ENCODE results near the gene ZSWIM7. TPM values are rescaled to one million over a fixed set of nuclear protein-coding genes. Genes with fewer than 3 reads are reported as not detected.

The ZSWIM7 gene, protein sequence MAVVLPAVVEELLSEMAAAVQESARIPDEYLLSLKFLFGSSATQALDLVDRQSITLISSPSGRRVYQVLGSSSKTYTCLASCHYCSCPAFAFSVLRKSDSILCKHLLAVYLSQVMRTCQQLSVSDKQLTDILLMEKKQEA
- total RNA-seq (2014; rRNA removed; shearing (Covaris generic)) = 33.6 and 42.1 TPM in 2 replicates

DNA sequence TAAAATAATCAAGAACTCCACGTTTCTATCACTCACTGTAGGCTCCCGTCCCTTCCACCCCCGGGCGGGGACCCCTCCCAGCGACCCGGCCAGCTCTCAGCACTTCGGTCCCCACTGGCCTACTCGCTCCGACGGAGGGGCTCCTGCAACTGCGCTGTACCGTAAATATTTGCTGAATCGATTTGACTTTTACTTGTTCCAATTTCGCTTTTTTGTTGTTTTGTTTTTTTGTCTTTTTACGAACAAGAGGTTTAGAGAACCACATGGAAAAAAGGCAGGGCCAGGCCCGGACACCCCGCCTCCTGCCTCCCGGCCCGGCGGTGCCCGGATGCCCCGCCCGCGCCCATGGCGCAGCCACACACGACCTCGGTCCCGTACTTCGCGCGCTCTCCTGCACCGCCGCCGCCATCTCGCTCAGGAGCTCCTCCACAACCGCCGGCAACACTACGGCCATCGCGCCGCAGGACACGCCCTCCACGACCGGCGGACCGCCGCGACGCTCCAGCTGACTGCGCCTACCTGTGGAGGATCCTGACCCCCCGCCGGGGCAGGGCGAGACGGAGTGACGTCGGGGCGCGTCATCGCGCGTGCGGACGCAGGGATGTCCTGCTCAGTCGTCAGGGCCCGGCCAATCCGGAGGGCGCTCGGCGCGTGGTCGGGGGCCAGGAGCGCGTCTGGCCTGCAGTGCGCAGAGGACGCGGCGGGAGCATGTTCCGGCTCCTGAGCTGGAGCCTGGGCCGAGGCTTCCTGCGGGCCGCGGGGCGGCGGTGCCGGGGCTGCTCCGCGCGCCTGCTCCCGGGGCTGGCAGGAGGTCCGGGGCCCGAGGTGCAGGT lies at the start of gene ZSWIM7, which contains the start of gene TTC19:
ZSWIM7 (minus strand) TSS at position 564 of the 833 bp plus-strand sequence; CDS start at position 454, 110 bp downstream.
TTC19 (plus strand) TSS at position 684 of the 833 bp plus-strand sequence; CDS start at position 709, 25 bp downstream.
- peak; percentile 89 for DNase-seq (ENCODE audit: low spot score)

DNA sequence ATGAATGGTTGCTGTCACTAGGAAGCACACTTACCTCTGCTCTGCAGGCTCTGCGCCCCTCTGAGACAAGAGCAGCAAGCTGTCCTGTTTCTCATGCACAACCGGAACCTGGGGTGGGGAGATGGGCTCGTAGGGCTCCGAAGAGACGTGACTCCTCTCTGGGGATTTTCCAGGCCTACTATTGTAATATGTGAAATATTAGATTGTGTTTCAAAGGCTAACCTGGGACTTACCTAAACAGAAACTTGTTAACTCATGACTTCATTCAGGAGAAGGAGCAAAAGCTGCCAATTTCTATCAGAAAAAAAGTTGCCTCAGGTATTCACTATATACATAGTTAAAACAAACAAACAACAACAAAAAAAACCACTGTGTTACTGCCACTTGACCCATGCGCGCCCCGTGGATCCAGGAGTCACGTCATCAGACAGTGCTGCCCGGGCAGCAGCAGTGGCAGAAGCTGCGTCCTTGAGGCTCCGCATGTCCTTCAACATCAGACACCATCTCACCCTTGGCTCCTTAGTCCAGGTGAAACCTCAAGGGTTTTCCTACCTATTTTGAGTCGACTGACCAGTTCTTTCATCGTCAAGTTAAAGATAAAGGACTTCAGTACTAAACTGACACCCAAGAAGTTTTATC lies 49.4 kb upstream of the ZSWIM7 start:
- DNase-seq (ENCODE audit: low spot score) = no peak

DNA sequence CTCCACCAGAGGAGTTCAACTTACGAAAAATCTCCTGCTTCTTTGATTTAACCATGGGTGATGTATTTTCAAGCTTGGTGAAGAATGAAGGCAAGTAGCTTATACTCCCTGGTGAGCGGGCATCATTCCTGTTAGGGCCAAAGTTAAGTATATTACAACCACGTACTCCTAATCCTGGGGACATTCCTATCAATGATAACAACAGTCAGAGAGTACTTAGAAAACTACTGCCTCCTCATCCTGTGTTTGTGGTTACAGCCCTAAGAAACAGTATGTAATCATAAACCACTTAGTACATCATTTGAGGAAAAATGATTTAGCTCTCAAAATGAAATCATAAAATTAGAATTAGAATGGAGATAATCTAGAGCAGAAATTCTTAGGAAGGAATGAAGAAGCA lies 47.5 kb upstream of the ZSWIM7 start:
- no peak for DNase-seq (ENCODE audit: low spot score)

DNA sequence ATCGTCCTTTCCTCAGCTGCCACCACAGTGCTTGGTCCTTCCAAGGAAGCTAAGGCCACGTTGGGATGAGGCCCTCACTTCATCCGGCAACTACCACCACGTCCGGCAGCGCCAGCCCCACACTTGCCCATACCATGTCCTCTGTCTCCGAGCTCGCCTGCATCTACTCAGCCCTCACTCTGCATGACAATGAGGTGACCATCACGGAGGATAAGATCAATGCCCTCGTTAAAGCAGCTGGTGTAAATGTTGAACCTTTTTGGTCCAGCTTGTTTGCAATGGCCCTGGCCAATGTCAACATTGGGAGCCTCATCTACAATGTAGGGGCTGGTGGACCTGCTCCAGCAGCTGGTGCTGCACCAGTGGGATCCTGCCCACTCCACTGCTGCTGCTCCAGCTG lies 45.0 kb upstream of the ZSWIM7 start:
- no peak for DNase-seq (ENCODE audit: low spot score)

DNA sequence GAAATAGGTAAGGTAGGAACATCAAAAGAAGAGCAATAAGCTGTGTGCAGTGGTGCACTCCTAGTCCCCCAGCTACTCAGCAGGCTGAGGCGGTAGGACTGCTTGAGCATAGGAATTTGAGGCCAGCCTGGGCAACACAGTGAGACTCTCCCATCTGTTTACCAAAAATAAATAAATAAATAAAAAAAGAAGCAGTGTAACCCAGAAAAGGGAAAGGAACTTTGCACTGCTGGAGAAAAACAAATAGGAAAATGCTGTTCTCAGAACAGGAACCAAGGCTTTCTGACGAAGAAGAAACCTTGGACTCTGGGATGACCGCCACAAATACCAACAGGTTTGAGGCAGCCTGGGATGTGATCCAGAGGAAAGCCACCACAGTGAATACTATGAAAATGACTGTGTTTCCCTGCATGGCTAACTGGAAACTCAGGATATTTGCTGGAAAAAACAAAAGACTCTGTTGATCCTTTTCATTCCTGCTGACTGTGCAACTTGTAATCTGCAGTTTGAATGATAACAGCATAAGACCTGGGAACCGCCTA lies 41.3 kb upstream of the ZSWIM7 start:
- DNase-seq (ENCODE audit: low spot score) = peak; percentile 11

DNA sequence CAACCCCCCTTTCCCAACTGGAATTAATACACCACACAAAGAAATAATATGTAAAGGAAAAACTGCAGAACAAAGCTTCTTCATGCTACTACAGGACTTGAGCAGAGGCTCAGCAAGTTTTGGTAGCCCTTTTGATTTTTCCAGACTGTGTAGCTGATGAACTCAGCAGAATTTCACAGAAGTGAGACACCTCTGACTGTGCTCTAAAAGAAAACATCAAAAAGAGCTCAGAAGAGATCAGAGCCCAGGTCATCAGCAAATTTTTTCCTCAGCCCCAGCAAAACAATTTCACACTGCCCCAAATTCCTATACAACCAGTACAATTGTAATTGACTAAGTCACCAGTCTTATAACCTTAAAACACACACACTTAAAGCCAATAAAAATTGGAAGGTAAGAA lies 38.1 kb upstream of the ZSWIM7 start:
- no peak for DNase-seq (ENCODE audit: low spot score)

DNA sequence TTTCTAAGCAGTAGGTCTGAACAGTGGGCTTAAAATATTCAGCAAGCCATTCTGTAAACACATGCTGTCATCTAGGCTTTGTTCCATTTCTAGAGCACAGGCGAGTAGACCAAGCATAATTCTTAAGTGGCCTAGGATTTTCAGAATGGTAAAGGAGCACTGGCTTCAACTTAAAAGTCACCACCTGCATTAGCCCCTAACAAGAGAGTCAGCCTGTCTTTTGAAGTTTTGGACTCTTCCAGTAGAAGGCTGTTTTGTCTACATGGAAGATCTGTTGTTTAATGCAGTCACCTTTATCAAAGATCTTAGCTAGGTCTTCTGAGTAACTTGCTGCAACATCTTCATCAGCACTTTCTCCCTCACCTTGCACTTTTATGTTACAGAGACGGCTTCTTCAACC lies 36.8 kb upstream of the ZSWIM7 start:
- DNase-seq (ENCODE audit: low spot score) = no peak

DNA sequence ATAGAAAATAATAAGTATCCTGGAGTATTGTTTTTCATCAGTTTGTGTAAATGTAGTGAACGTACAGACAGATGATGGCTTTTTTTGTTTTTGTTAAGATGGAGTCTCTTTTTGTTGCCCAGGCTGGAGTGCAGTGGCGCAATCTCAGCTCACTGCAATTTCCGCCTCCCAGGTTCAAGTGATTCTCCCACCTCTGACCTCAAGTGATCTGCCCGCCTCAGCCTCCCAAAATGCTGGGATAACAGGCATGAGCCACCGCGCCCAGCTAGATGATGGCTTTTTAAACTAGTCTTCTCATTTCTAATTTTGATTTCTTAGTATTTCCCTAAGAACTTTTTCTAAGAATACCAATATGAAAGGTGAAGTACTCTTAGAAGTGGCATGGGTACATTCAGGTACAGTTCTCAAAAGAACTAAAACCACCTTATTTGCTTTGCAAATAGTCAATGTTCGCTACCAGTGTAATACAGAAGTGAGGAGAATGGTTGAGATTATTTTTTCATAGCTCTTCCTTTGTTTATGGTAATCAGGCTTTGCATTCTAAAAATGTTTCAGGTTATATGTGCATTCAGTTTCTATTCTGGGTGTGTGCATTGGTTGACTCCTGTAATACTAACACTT lies 34.3 kb upstream of the ZSWIM7 start:
- DNase-seq (ENCODE audit: low spot score) = no peak

DNA sequence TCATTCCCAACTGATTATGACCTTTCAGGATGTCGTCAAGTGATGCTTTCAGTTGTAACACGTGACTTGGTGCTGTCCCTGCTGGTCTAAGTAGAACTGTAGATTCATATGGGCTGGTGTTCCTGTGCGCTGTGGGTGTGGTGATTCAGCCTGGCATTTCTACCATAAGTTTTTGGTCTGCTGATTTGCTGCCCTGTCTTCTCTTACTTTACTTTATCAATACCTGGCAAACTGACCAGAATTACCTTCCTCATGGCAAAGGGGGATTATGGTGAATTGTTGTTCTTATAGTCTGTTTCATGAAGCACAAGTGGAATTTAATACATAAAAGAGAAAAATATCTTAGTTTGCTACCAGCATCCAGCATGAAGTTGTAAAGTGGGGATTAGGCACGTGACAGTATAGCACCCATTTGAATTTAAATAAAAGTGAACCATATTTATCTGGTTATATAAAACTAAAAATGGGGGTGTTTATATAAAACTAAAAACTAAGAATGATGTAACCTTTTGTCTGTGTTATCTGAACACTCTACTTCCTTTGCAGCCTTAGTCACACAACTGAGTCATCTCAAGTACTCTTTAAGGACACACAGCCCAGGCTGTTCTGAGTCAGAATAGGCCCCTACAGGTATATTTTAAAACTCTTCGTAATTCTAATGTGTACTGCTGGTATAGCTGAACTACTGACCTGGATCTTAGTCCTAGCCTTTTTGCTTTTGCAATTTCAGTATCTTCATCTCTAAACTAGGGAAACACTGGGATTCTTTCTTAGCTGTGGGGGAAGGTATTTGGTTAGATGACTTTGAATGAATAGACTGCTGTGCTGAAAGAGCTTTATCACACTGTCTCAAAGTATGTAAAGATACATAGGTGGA lies 28.4 kb upstream of the ZSWIM7 start:
- DNase-seq (ENCODE audit: low spot score) = peak; percentile 95

DNA sequence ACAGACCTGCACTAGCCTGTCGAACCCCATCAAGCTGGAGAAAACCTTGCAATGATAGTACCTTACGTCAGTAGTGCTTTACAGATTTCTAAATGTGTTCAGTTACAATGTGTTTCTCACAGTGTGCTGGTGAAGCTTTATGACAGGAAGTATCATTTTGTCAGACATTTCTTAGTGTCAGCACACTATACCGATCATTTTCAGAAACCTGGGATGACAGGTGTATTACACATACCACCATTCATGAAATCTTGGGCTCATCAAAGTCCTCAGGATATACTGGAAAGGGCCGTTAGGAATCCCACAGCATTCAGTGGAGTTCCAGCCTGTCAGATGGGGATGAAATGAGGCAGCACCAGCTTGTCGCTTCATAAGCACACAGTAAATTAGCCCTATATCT lies 27.4 kb upstream of the ZSWIM7 start:
- no peak for DNase-seq (ENCODE audit: low spot score)

DNA sequence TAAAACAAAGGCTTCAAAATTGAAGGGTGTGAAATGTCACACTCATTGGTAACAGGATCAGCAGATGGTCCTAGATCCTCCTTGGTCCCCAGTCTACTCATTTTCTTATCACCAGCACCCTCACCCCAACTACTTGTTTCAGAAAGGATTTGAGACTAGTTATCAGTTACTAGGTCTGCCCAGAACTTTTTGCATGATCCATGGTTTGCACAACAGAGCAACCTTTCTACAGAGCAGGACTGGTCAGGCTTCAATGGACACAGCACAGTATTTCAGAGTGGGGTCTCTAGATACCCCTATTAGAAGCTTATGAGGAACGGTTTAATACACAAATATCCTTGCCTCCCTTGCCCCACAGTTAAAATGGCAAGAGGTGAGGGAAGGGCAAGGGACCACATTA lies 25.7 kb upstream of the ZSWIM7 start:
- DNase-seq (ENCODE audit: low spot score) = no peak

DNA sequence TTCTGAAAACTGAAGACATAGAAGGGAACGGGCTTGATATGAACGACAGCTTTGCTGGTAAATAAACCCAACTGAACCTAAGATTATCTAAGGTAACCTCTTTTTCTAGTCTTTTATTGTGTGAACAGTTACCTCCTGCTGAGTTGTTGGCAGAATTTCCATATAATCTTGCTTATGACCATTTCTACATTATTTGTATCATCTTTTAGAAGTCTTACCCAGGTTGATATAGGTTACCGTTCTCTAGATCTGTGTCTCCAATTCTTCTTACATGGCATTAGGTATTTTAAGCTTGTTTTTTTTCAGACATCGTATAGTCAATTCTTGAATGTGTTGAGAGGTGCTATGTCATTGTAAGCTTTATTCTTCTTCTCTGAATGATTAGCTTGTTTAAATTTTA lies 24.4 kb upstream of the ZSWIM7 start:
- DNase-seq (ENCODE audit: low spot score) = no peak

DNA sequence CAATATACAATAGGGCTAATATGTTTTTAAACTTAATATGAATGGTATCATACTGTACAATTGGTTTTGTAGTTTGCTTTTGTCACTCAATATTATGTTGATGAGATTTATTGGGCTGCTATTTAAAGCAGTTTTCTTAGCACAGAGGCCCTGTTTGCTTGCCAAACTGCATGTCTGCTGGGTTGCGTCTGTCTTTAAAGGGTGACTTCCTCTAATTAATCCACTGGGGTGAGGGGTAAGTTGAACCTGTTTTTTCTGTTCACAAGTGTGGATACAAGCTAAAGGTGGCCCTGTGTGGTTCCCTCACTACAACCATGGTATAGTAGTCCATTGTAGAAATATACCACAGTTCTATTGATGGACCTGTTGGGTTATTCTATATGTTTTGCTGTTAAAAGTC lies 19.8 kb upstream of the ZSWIM7 start:
- no peak for DNase-seq (ENCODE audit: low spot score)

DNA sequence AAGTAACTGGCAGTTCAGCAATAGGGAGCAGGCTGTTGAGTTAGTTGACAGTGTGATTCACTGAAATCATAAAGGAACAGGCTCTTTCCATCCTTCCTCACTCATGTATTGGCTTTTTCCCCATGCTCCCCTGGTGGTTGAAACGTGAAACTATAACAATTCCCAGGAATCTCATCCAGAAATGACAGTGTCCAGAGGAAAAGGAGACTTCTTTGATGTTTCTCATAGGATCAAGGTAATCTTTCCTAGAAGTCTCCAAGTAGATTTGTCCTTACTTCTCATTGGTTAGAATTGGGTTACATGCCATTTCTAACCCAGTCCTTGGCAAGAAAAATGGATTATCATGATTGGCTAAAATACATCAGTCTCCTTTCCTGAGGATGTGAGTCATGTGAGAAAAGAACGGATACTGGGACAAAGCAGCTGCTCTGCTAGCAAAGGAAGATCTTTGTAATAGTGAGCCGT lies 14.5 kb upstream of the ZSWIM7 start:
- peak; percentile 92 for DNase-seq (ENCODE audit: low spot score)

DNA sequence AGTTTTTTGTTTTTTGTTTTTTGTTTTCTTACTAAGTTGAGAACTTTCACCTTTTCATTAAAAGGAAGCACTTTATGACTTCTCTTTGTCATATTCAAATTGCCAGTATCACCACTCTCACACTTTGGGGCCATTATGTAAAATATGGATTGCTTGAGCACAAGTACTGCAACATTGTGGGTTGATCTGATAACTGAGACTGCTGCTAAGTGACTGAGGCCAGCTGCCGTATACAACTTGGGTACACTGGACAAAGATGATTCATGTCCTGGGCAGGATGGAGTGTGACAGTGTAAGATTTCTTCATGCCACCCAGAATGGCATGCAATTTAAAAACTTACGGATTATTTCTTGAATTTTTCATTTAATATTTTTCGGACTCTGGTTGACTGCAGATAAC lies 7.9 kb upstream of the ZSWIM7 start:
- DNase-seq (ENCODE audit: low spot score) = no peak

DNA sequence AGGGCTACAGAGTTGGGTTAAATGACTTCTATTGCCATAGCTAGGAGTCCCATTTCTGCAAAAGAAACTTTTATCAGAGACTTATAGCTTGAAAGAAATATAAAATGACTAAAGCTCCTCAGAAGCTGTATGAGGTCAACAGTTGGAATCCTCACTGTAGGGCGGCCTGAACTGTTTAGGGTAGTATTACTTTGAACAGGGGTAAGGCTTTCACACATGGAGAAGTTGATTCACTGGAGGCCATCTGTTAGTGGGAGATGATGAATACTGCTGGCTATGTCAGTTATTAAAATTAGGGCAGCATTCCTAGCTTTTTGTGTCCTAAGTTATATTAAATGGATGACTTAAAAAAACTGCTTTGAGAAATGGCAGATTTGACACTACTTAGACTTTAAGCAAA lies 6.1 kb upstream of the ZSWIM7 start:
- no peak for DNase-seq (ENCODE audit: low spot score)

DNA sequence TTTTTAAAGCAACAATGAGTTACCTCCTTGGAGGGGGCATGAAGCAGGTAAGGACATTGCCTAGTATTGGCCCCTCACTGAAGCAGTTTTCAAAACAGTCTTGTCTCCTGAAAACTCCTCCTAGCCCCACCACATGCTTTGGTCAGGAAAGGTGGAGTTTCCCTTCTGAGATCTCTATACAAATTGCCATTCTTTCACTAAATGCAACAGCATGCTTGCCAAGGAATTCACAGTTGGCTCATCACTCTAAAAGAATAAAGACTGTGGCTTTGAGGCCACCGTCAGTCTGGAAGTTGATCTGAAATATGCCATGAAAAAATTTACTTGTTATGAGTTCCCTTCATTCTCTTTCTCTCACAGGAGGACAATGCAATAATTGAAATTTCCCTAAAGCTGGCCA lies 4.3 kb upstream of the ZSWIM7 start:
- no peak for DNase-seq (ENCODE audit: low spot score)

DNA sequence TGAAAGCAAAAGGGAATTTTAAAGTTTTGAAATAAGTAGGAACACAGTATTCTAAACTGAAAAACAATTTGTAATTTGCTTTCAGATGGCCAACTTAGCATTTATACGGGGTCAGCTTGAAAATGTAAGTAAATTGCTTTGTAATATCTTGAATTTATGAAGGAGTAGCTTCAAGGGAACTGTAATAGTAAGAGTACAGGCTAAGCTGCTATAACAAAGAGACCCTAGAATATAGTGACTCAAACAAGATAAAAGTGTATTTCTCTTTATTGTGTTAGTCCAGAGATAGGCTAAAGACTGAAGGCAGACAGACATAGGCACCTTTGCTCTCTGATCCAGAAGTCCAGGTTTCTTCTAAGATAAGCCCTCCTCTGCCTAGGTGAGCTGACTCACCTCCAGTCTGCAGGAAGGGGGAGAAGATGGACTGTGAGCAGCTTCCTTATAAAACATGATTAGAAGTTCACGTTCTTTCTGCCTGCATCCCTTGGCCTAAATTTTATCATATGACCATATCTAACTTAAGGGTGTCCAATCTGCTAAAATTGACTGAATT lies 3.3 kb upstream of the ZSWIM7 start:
- no peak for DNase-seq (ENCODE audit: low spot score)

DNA sequence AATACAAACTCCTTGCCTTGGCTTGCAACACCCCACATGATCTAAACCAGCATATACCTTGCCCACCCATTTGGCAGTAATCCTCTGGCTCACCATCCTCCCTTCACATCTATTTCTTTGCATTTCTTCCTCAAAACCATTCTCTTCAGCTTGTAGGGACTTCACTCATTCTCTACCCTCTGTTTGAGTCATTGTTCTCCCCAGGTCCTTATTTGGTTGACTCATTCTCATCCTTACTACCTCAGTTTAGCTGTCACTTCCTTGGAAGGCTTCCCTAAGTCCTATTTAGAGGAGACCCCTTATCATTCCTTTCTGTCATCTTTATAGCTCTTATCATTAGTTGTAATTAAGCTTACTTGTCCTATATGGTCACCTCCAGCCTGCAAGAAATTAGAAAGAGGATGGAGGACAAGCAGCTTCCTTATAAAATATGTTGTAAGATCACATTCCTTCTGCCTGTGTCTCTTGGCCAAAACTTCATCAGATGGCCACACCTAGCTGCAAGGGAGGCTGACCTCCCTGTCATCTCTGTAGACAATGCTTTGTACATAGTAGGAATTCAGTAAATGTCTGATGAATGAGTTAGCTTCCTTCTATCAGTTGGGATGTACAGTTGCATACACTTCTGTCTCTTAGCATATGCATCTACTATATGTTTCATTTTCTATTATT lies 1.9 kb upstream of the ZSWIM7 start:
- no peak for DNase-seq (ENCODE audit: low spot score)
